NB4 (cell line): ENCODE results near the gene CLSTN1.

Source experiments
- MYC ChIP-seq: IDR thresholded peaks from 2 replicates; pipeline ENCODE4 v1.6.1; 2011; ENCODE audit warnings: low read depth, low read length
- POLR2A ChIP-seq: IDR thresholded peaks from 2 replicates; pipeline ENCODE4 v1.6.1; 2011; ENCODE audit warnings: mild to moderate bottlenecking; ENCODE audit not compliant: insufficient read length; ENCODE audit errors: extremely low read depth
- TF ChIP-seq, protein P1 (sequence below): IDR thresholded peaks from one replicate; pipeline ENCODE4 v1.5.1; 2012; ENCODE audit warnings: low read depth, low read length
- TF ChIP-seq, protein P2 (sequence below): IDR thresholded peaks from 2 replicates; pipeline ENCODE4 v1.6.1; 2011; ENCODE audit warnings: low read depth, low read length

DNA sequence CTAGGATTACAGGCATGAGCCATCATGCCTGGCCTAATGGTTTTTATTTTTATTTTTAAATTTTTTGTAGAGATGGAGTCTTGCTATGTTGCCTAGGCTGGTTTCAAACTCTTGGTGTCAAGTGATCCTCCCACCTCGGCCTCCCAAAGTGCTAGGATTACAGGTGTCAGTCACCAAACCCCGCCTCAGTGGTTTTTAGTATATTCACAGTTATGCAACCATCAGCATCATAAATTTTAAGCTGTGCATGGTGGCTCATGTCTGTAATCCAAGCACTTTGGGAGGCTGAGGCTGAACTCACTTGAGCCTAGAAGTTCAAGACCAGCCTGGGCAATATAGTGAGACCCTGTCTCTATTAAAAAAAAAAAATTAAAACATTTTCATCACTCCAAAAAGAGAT, 143.7 kb downstream of the CLSTN1 start:
- TF ChIP-seq, protein P1, sequence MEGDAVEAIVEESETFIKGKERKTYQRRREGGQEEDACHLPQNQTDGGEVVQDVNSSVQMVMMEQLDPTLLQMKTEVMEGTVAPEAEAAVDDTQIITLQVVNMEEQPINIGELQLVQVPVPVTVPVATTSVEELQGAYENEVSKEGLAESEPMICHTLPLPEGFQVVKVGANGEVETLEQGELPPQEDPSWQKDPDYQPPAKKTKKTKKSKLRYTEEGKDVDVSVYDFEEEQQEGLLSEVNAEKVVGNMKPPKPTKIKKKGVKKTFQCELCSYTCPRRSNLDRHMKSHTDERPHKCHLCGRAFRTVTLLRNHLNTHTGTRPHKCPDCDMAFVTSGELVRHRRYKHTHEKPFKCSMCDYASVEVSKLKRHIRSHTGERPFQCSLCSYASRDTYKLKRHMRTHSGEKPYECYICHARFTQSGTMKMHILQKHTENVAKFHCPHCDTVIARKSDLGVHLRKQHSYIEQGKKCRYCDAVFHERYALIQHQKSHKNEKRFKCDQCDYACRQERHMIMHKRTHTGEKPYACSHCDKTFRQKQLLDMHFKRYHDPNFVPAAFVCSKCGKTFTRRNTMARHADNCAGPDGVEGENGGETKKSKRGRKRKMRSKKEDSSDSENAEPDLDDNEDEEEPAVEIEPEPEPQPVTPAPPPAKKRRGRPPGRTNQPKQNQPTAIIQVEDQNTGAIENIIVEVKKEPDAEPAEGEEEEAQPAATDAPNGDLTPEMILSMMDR = no peak
- no peak for TF ChIP-seq POLR2A
- no peak for TF ChIP-seq MYC
- TF ChIP-seq, protein P2, sequence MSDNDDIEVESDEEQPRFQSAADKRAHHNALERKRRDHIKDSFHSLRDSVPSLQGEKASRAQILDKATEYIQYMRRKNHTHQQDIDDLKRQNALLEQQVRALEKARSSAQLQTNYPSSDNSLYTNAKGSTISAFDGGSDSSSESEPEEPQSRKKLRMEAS = no peak
